NCI-H1694 treated with DMSO at 0.1 percent for 48 hours (cell line): ENCODE data around the gene RRP1.

ENCODE experiments used
- DNase-seq: peaks from one replicate; lab custom pipeline; 2025; lab: John Stamatoyannopoulos, UW

The RRP1 gene

GRCh38 chr21:43758811-43759210 is 30.6 kb upstream of the RRP1 start:
- no peak for DNase-seq

- DNase-seq = no peak
Observed at GRCh38 chr21:43759651-43760050, 29.7 kb upstream of the RRP1 start.

- no peak for DNase-seq
Observed at GRCh38 chr21:43760391-43760958, 28.9 kb upstream of the RRP1 start.

GRCh38 chr21:43761886-43762285 is 27.5 kb upstream of the RRP1 start:
- no peak for DNase-seq

- DNase-seq = no peak
Observed at GRCh38 chr21:43762303-43763128, 26.9 kb upstream of the RRP1 start.

- no peak for DNase-seq
Observed at GRCh38 chr21:43763901-43764523, 25.4 kb upstream of the RRP1 start.

GRCh38 chr21:43764576-43765495 is 24.5 kb upstream of the RRP1 start:
- no peak for DNase-seq

- no peak for DNase-seq
Observed at GRCh38 chr21:43766734-43767497, 22.5 kb upstream of the RRP1 start.

- DNase-seq = no peak
Observed at GRCh38 chr21:43767498-43767983, 21.8 kb upstream of the RRP1 start.

- no peak for DNase-seq
Observed at GRCh38 chr21:43767984-43768867, 21.2 kb upstream of the RRP1 start.

GRCh38 chr21:43768868-43769167 is 20.6 kb upstream of the RRP1 start:
- DNase-seq = no peak

- DNase-seq = no peak
Observed at GRCh38 chr21:43769325-43769958, 19.9 kb upstream of the RRP1 start.

GRCh38 chr21:43770066-43770655 is 19.2 kb upstream of the RRP1 start:
- no peak for DNase-seq

- no peak for DNase-seq
Observed at GRCh38 chr21:43771199-43771675, 18.1 kb upstream of the RRP1 start.

- DNase-seq = no peak
Observed at GRCh38 chr21:43771698-43772424, 17.5 kb upstream of the RRP1 start.

GRCh38 chr21:43772425-43772821 is 17.0 kb upstream of the RRP1 start:
- DNase-seq = no peak

GRCh38 chr21:43774163-43774562 is 15.2 kb upstream of the RRP1 start:
- no peak for DNase-seq

GRCh38 chr21:43775190-43775589 is 14.2 kb upstream of the RRP1 start:
- DNase-seq = no peak
